Measurements from ENCODE around the gene APBB1.

DNA sequence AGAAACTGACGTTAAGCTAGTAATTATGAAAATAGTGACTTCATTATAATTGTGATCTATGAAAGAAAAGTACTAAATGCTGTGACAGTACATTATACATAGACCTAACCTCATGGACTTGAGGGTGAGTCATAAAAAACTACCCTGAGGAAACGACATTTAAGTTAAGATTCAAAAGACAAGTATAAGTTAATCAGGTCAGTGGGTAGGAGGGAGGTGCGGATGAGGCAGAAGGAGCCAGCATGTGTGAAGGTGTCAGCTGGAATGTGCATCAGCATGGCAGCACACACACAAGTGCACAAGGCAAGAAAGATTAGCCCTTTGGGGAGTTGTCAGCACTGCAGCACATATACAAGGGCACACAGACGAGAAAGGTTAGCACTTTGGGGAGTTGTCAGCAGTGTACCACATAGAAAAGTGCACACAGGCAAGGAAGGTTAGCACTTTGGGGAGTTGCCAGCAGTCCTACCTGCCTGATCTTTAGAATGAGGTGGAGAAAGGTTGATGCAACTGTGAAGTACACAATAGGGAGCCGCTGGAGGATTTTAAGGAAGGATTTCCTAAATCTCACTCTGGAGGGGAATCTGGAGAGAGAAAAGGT is 67.0 kb downstream of the APBB1 start:
- TF ChIP-seq, protein P1, sequence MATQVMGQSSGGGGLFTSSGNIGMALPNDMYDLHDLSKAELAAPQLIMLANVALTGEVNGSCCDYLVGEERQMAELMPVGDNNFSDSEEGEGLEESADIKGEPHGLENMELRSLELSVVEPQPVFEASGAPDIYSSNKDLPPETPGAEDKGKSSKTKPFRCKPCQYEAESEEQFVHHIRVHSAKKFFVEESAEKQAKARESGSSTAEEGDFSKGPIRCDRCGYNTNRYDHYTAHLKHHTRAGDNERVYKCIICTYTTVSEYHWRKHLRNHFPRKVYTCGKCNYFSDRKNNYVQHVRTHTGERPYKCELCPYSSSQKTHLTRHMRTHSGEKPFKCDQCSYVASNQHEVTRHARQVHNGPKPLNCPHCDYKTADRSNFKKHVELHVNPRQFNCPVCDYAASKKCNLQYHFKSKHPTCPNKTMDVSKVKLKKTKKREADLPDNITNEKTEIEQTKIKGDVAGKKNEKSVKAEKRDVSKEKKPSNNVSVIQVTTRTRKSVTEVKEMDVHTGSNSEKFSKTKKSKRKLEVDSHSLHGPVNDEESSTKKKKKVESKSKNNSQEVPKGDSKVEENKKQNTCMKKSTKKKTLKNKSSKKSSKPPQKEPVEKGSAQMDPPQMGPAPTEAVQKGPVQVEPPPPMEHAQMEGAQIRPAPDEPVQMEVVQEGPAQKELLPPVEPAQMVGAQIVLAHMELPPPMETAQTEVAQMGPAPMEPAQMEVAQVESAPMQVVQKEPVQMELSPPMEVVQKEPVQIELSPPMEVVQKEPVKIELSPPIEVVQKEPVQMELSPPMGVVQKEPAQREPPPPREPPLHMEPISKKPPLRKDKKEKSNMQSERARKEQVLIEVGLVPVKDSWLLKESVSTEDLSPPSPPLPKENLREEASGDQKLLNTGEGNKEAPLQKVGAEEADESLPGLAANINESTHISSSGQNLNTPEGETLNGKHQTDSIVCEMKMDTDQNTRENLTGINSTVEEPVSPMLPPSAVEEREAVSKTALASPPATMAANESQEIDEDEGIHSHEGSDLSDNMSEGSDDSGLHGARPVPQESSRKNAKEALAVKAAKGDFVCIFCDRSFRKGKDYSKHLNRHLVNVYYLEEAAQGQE (IDR thresholded peaks at IDR 0.05; ENCODE audit: low read depth, low read length): no peak
- TF ChIP-seq, protein P2, sequence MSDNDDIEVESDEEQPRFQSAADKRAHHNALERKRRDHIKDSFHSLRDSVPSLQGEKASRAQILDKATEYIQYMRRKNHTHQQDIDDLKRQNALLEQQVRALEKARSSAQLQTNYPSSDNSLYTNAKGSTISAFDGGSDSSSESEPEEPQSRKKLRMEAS (IDR thresholded peaks at IDR 0.05; ENCODE audit: low read depth): no peak
- TF ChIP-seq, protein P3, sequence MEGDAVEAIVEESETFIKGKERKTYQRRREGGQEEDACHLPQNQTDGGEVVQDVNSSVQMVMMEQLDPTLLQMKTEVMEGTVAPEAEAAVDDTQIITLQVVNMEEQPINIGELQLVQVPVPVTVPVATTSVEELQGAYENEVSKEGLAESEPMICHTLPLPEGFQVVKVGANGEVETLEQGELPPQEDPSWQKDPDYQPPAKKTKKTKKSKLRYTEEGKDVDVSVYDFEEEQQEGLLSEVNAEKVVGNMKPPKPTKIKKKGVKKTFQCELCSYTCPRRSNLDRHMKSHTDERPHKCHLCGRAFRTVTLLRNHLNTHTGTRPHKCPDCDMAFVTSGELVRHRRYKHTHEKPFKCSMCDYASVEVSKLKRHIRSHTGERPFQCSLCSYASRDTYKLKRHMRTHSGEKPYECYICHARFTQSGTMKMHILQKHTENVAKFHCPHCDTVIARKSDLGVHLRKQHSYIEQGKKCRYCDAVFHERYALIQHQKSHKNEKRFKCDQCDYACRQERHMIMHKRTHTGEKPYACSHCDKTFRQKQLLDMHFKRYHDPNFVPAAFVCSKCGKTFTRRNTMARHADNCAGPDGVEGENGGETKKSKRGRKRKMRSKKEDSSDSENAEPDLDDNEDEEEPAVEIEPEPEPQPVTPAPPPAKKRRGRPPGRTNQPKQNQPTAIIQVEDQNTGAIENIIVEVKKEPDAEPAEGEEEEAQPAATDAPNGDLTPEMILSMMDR (IDR thresholded peaks at IDR 0.05): no peak
- no peak for TF ChIP-seq JUND (IDR thresholded peaks at IDR 0.05)

All from SK-N-SH (cell line).